Left lung (tissue), 10 donors: ENCODE results near the gene GBA3. TPM values are rescaled to one million over a fixed set of nuclear protein-coding genes. Genes with fewer than 3 reads are reported as not detected.

Source experiments
- ATAC-seq: fragments of 200-7000 bp; cut with Tn5 transposase; one replicate; pipeline ENCODE4 v1.9.1; 2020; ENCODE audit warnings: moderate library complexity
- DNase-seq, 4 donors: peaks; one replicate each; pipeline ENCODE4 v3.0.0-alpha.2; 2013 to 2020
- H3K27ac ChIP-seq, 2 donors: fragments of 200-600 bp; sonication (generic) in 1 of 2; one replicate each; pipeline versions ENCODE4 v1.5.0 to v1.8.0; 2020 to 2021
- H3K27me3 ChIP-seq, 2 donors: fragments of 200-600 bp; sonication (generic) in 1 of 2; one replicate each; pipeline versions ENCODE4 v1.5.0 to v1.8.0; 2020 to 2021
- H3K36me3 ChIP-seq, 2 donors: fragments of 200-600 bp; sonication (generic) in 1 of 2; one replicate each; pipeline versions ENCODE4 v1.5.0 to v1.8.0; 2020 to 2021
- H3K4me1 ChIP-seq, 2 donors: fragments of 200-600 bp; one replicate each; pipeline ENCODE4 v1.8.0; 2021
- H3K4me3 ChIP-seq, 2 donors: fragments of 200-600 bp; sonication (generic) in 1 of 2; one replicate each; pipeline versions ENCODE4 v1.5.0 to v1.8.0; 2020 to 2021; ENCODE audit warnings: mild to moderate bottlenecking in 1 of 2
- H3K9me3 ChIP-seq, 2 donors: fragments of 200-600 bp; sonication (generic) in 1 of 2; one replicate each; pipeline versions ENCODE4 v1.5.0 to v1.8.0; 2020 to 2021
- intact Hi-C, 2 donors: fragments of 100-400 bp; cut with DNase I; formaldehyde crosslinking; loops; one replicate each; pipeline versions ENCODE4 v1.11.2 to v1.14.2; 2022
- polyA plus RNA-seq, 6 donors: library from polyadenylated mRNA; unstranded; fragments of 120-200 nt; gene quantifications; one replicate each; pipeline ENCODE4 v1.2.1, GENCODE V29; 2013; ENCODE audit not compliant: insufficient read length in 6 of 6
- total RNA-seq, 2 donors: library from RNA; stranded (reverse); fragmentation: NEBNext Ultra II Directional; extraction: Animal tissue kit (Norgen Biotek cat#: 25700); gene quantifications; one replicate each; pipeline ENCODE4 v1.2.1, GENCODE V29; 2021
- TF ChIP-seq, protein P1 (sequence below), 2 donors: fragments of 200-600 bp; sonication (generic) in 1 of 2; IDR thresholded peaks; one replicate each; pipeline versions ENCODE4 v1.5.0 to v1.8.0; 2021; ENCODE audit warnings: antibody characterized with exemption in 2 of 2
- donor health status: DM: no; HTN: yes; CAD: no.
- donor health status: DM: no; HTN: no; CAD: no.

The GBA3 gene
- total and polyA plus RNA-seq, 8 donors: 0.07 to 0.14 (median 0.13) TPM; not detected in 5

DNA sequence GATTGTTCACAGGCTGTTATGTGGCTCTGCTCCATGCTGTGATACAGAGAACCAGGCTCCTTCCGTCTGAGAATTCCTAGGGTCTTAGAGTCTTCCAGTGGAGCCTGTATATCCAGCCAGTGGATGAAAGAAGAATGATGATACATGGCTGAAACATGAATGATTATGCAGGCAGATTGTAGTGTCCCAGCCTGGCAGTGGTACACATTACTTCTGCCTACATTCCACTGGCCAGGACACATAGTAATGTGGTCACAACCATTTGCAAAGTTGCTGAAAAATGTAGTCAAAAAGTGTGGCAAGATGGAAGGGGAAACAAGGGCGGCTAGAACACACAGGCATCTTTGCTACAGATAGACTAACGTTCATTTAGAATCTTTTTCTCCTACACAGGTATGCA, 4.5 kb upstream of the GBA3 start:
- no peak overlapping the region for H3K4me3 ChIP-seq
- no peaks in the 10 kb centered on the region for H3K9me3 ChIP-seq
- no peak for ATAC-seq
- H3K27ac ChIP-seq: no peak overlapping the region
- intact Hi-C loops: loop anchor here in 1 of 2 donors (10.0 kb wide), 1 partner anchor 903 kb away; no protein-coding TSS in a partner anchor
- no peak for DNase-seq
- TF ChIP-seq, protein P1, sequence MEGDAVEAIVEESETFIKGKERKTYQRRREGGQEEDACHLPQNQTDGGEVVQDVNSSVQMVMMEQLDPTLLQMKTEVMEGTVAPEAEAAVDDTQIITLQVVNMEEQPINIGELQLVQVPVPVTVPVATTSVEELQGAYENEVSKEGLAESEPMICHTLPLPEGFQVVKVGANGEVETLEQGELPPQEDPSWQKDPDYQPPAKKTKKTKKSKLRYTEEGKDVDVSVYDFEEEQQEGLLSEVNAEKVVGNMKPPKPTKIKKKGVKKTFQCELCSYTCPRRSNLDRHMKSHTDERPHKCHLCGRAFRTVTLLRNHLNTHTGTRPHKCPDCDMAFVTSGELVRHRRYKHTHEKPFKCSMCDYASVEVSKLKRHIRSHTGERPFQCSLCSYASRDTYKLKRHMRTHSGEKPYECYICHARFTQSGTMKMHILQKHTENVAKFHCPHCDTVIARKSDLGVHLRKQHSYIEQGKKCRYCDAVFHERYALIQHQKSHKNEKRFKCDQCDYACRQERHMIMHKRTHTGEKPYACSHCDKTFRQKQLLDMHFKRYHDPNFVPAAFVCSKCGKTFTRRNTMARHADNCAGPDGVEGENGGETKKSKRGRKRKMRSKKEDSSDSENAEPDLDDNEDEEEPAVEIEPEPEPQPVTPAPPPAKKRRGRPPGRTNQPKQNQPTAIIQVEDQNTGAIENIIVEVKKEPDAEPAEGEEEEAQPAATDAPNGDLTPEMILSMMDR (IDR thresholded peaks at IDR 0.05): no peak
- H3K27me3 ChIP-seq: no peaks in the 10 kb centered on the region
- H3K4me1 ChIP-seq: no peaks in the 10 kb centered on the region
- H3K36me3 ChIP-seq: no peaks in the 10 kb centered on the region

DNA sequence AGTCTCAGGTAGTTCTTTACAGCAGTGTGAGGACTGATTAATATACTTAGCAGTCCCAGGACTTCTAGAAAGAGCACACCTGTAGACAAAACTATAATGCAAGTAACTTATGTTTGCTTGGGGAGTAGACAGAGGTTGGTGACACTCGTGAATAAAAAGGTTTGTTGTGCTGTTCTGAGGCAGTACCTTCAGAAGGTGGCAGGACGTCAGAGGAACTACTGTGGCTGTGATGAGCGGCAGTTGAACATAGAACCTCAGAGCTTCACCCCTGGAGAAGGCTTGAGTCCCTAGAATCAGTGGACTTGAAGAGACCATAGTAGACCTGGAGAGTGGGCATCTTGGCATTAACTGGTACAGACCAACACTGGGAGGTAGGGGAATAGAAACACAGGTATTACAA, 3.3 kb upstream of the GBA3 start:
- no peaks in the 10 kb centered on the region for H3K36me3 ChIP-seq
- ATAC-seq (no peak), DNase-seq (no peak)
- intact Hi-C loops: loop anchor here in 1 of 2 donors (10.0 kb wide), 1 partner anchor 905 kb away; no protein-coding TSS in a partner anchor
- no peaks in the 10 kb centered on the region for H3K9me3 ChIP-seq
- TF ChIP-seq, protein P1 (IDR thresholded peaks at IDR 0.05): no peak
- no peak overlapping the region for H3K4me3 ChIP-seq
- no peaks in the 10 kb centered on the region for H3K27me3 ChIP-seq
- H3K27ac ChIP-seq: no peak overlapping the region
- no peaks in the 10 kb centered on the region for H3K4me1 ChIP-seq

DNA sequence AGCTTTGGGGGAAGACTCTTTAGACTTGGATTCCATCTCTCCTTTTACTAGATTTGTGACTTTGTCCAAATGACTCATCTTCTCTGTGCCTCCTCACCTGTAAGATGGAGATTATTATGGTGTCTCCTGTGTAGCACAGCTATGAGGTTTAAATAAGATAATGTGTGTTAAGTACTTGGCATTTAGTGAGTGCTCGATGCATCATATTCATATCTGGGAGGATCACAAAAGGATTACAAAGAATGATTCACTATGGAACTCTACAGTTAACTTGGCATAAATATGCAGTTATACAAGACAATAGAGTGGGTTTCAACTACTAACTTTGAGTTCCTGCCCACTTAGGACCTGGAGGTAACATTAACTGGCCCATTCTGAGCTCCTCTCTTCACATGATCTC, 2.3 kb downstream of the GBA3 start:
- DNase-seq (no peak), ATAC-seq (no peak)
- TF ChIP-seq, protein P1 (IDR thresholded peaks at IDR 0.05): no peak
- H3K27ac ChIP-seq: no peak overlapping the region
- no peaks in the 10 kb centered on the region for H3K9me3 ChIP-seq
- no peaks in the 10 kb centered on the region for H3K27me3 ChIP-seq
- H3K36me3 ChIP-seq: no peaks in the 10 kb centered on the region
- intact Hi-C loops: loop anchor here in 1 of 2 donors (10.0 kb wide), 1 partner anchor 290 kb away; no protein-coding TSS in a partner anchor
- H3K4me3 ChIP-seq: no peak overlapping the region
- H3K4me1 ChIP-seq: no peaks in the 10 kb centered on the region

GRCh38 chr4:22695917-22696316, 3.2 kb downstream of the GBA3 start:
- ATAC-seq: no peak
- no peak overlapping the region for H3K4me3 ChIP-seq
- no peaks in the 10 kb centered on the region for H3K36me3 ChIP-seq

GRCh38 chr4:22703912-22704311, 11.2 kb downstream of the GBA3 start:
- peaks cover 0 to 5% of the 10 kb centered on the region in 2 donors for H3K9me3 ChIP-seq
- ATAC-seq: no peak

More at GRCh38 chr4:22695917-22696316, 3.2 kb downstream of the GBA3 start:
- Histone ChIP-seq H3K9me3 (peaks cover 0 to under 1% of the 10 kb centered on the region in 2 donors), H3K4me1 (no peaks in the 10 kb centered on the region), H3K27ac (no peak overlapping the region), H3K27me3 (no peaks in the 10 kb centered on the region)
- DNase-seq: no peak
- intact Hi-C loops: loop anchor here in 1 of 2 donors (10.0 kb wide), 1 partner anchor 291 kb away; no protein-coding TSS in a partner anchor
- TF ChIP-seq, protein P1 (IDR thresholded peaks at IDR 0.05): no peak

More at GRCh38 chr4:22703912-22704311, 11.2 kb downstream of the GBA3 start:
- DNase-seq: no peak
- Histone ChIP-seq H3K27ac (no peak overlapping the region), H3K4me3 (no peak overlapping the region), H3K36me3 (no peaks in the 10 kb centered on the region), H3K27me3 (no peaks in the 10 kb centered on the region), H3K4me1 (no peaks in the 10 kb centered on the region)
- TF ChIP-seq, protein P1 (IDR thresholded peaks at IDR 0.05): no peak
- intact Hi-C loops: no loop called here
